Caco-2 (cell line): Measurements from ENCODE around the gene WDR54. TPM values are rescaled to one million over a fixed set of nuclear protein-coding genes. Genes with fewer than 3 reads are reported as not detected.

Experiments
- BruUV-seq: library from RNA; stranded (reverse); fragments of 400-500 nt; replicated peaks from 2 replicates; lab custom pipeline; 2021; lab: Mats Ljungman, UMichigan
- CTCF ChIA-PET: fragments of 300-600 bp; sonication (Branson Sonifier 250); formaldehyde crosslinking; loops from one replicate; lab custom pipeline; 2022; ENCODE audit warnings: antibody characterized with exemption; lab: Charles Lee
- POLR2A ChIA-PET: fragments of 300-600 bp; sonication (Branson Sonifier 250); formaldehyde crosslinking; loops from one replicate; lab custom pipeline; 2022; ENCODE audit warnings: antibody characterized with exemption; lab: Charles Lee
- DNase-seq, 2 experiments: peaks; one replicate each; pipeline versions ENCODE4 v3.0.0 to v3.0.0-alpha.2; 2020 to 2022
- H3K27me3 ChIP-seq: replicated peaks from 2 replicates; pipeline ENCODE4 v1.6.0; 2011; ENCODE audit warnings: low read length; ENCODE audit not compliant: control insufficient read depth, insufficient read depth
- H3K36me3 ChIP-seq: 2 replicates; pipeline ENCODE4 v1.5.1; 2011; ENCODE audit warnings: low read length; ENCODE audit not compliant: control insufficient read depth, insufficient read depth
- H3K4me1 ChIP-seq: fragments of 250-450 bp; sonication (Bioruptor Pico); 2 replicates; pipeline ENCODE4 v1.5.1; 2020; ENCODE audit warnings: mild to moderate bottlenecking
- H3K4me3 ChIP-seq: 2 replicates; pipeline ENCODE4 v1.5.1; 2011; ENCODE audit warnings: low read depth, mild to moderate bottlenecking, control low read depth, low read length
- H3K9me3 ChIP-seq: fragments of 250-450 bp; sonication (Bioruptor Pico); 2 replicates; pipeline ENCODE4 v1.5.1; 2020; ENCODE audit warnings: mild to moderate bottlenecking, moderate library complexity
- H3K27ac Mint-ChIP-seq: one replicate; pipeline ENCODE4 v1.8.0; 2022; ENCODE audit warnings: mixed read lengths; ENCODE audit not compliant: unreplicated experiment
- H3K27me3 Mint-ChIP-seq: one replicate; pipeline ENCODE4 v1.8.0; 2022; ENCODE audit warnings: mixed read lengths; ENCODE audit not compliant: insufficient read depth, unreplicated experiment
- H3K36me3 Mint-ChIP-seq: one replicate; pipeline ENCODE4 v1.8.0; 2022; ENCODE audit warnings: mild to moderate bottlenecking, mixed read lengths; ENCODE audit not compliant: insufficient read depth, unreplicated experiment
- H3K4me1 Mint-ChIP-seq: one replicate; pipeline ENCODE4 v1.8.0; 2022; ENCODE audit warnings: low read depth, mixed read lengths; ENCODE audit not compliant: unreplicated experiment
- H3K4me3 Mint-ChIP-seq: one replicate; pipeline ENCODE4 v1.8.0; 2022; ENCODE audit warnings: mild to moderate bottlenecking, moderate library complexity, mixed read lengths; ENCODE audit not compliant: unreplicated experiment
- H3K9me3 Mint-ChIP-seq: one replicate; pipeline ENCODE4 v1.8.0; 2022; ENCODE audit warnings: mixed read lengths; ENCODE audit not compliant: unreplicated experiment
- CTCF ChIP-seq, 2 experiments: fragments of 200-600 bp in 1 of 2; IDR thresholded peaks; 1 replicate in 1 of 2; 2 replicates in 1 of 2; pipeline versions ENCODE4 v1.5.1 to v1.8.0; 2011 to 2022; ENCODE audit warnings: antibody characterized with exemption in 1 of 2, control low read depth in 1 of 2, inconsistent platforms in 1 of 2, low read depth in 1 of 2, low read length in 1 of 2, mild to moderate bottlenecking in 1 of 2, moderate library complexity in 1 of 2; ENCODE audit not compliant: insufficient read depth in 1 of 2, severe bottlenecking in 1 of 2, unreplicated experiment in 1 of 2
- intact Hi-C: fragments of 100-400 bp; cut with micrococcal nuclease; formaldehyde crosslinking; loops from one replicate; pipeline ENCODE4 v1.10.0; 2022; ENCODE audit not compliant: unreplicated experiment
- total RNA-seq: library from RNA; stranded (reverse); gene quantifications from 2 replicates; pipeline ENCODE4 v1.2.3, GENCODE V29; 2022

The WDR54 gene
- total RNA-seq, 1 experiment from 2014 or later = 9.9 TPM

- peaks cover 2% of the 10 kb centered on the region for H3K36me3 ChIP-seq
- Mint-ChIP-seq H3K27me3 (no peaks in the 10 kb centered on the region), H3K36me3 (peaks cover 32% of the 10 kb centered on the region), H3K4me3 (no peak overlapping the region), H3K4me1 (no peaks in the 10 kb centered on the region), H3K9me3 (no peaks in the 10 kb centered on the region), H3K27ac (no peak overlapping the region)
- no peak overlapping the region for H3K4me3 ChIP-seq
- no peak for TF ChIP-seq CTCF (IDR thresholded peaks at IDR 0.05; ENCODE audit: insufficient read depth in 1 of 2, low read depth in 1 of 2, low read length in 1 of 2, severe bottlenecking in 1 of 2, unreplicated experiment in 1 of 2)
- H3K27me3 ChIP-seq = no peaks in the 10 kb centered on the region
- DNase-seq = no peak
- intact Hi-C loops = no loop called here
- no TSS peak for BruUV-seq
- H3K9me3 ChIP-seq = no peaks in the 10 kb centered on the region
- no peaks in the 10 kb centered on the region for H3K4me1 ChIP-seq
- CTCF ChIA-PET = no interaction called here
- POLR2A ChIA-PET = no interaction called here
Measured at GRCh38 chr2:74373985-74374384, 47.5 kb upstream of the WDR54 start.

GRCh38 chr2:74374509-74375205 lies 46.9 kb upstream of the WDR54 start:
- DNase-seq = no peak
- POLR2A ChIA-PET = no interaction called here
- CTCF ChIA-PET = no interaction called here

GRCh38 chr2:74375838-74376237 lies 45.7 kb upstream of the WDR54 start:
- no peak overlapping the region for H3K27ac Mint-ChIP-seq
- TF ChIP-seq CTCF (IDR thresholded peaks at IDR 0.05; ENCODE audit: insufficient read depth in 1 of 2, low read depth in 1 of 2, low read length in 1 of 2, severe bottlenecking in 1 of 2, unreplicated experiment in 1 of 2) = no peak
- H3K27me3 Mint-ChIP-seq = no peaks in the 10 kb centered on the region
- POLR2A ChIA-PET = no interaction called here
- H3K27me3 ChIP-seq = no peaks in the 10 kb centered on the region
- H3K36me3 Mint-ChIP-seq = peaks cover 17% of the 10 kb centered on the region
- H3K4me3 Mint-ChIP-seq = no peak overlapping the region
- H3K9me3 Mint-ChIP-seq = no peaks in the 10 kb centered on the region
- H3K4me1 Mint-ChIP-seq = no peaks in the 10 kb centered on the region
- H3K9me3 ChIP-seq = no peaks in the 10 kb centered on the region
- no peaks in the 10 kb centered on the region for H3K4me1 ChIP-seq
- DNase-seq = no peak
- H3K36me3 ChIP-seq = peaks cover 2% of the 10 kb centered on the region
- CTCF ChIA-PET = no interaction called here
- intact Hi-C loops = no loop called here
- BruUV-seq = no TSS peak
- no peak overlapping the region for H3K4me3 ChIP-seq

More at GRCh38 chr2:74374509-74375205, 46.9 kb upstream of the WDR54 start:
- Mint-ChIP-seq H3K36me3 (peaks cover 28% of the 10 kb centered on the region), H3K27me3 (no peaks in the 10 kb centered on the region), H3K27ac (no peak overlapping the region), H3K4me3 (no peak overlapping the region), H3K4me1 (no peaks in the 10 kb centered on the region), H3K9me3 (no peaks in the 10 kb centered on the region)
- intact Hi-C loops = no loop called here
- Histone ChIP-seq H3K36me3 (peaks cover 2% of the 10 kb centered on the region), H3K9me3 (no peaks in the 10 kb centered on the region), H3K4me3 (no peak overlapping the region), H3K27me3 (no peaks in the 10 kb centered on the region), H3K4me1 (no peaks in the 10 kb centered on the region)
- no peak for TF ChIP-seq CTCF (IDR thresholded peaks at IDR 0.05; ENCODE audit: insufficient read depth in 1 of 2, low read depth in 1 of 2, low read length in 1 of 2, severe bottlenecking in 1 of 2, unreplicated experiment in 1 of 2)
- BruUV-seq = no TSS peak
